Keratinocyte (primary cell): ENCODE results near the gene GCSAML.

ENCODE experiments used
- EZH2 ChIP-seq: IDR thresholded peaks from one replicate; pipeline ENCODE4 v1.6.1; 2012; ENCODE audit warnings: inconsistent platforms, mild to moderate bottlenecking, low read length, moderate library complexity
- TF ChIP-seq, protein P1 (sequence below), 3 experiments: IDR thresholded peaks in 1 of 3; conservative IDR thresholded peaks in 1 of 3; optimal IDR thresholded peaks in 1 of 3; 2 replicates in 2 of 3; 3 replicates in 1 of 3; pipeline versions ENCODE3 to v1.5.1; 2011; ENCODE audit warnings: low read length in 3 of 3, mild to moderate bottlenecking in 3 of 3, moderate library complexity in 2 of 3, control low read depth in 1 of 3, inconsistent platforms in 1 of 3; ENCODE audit not compliant: insufficient read depth in 2 of 3; ENCODE audit errors: extremely low read depth in 1 of 3

DNA sequence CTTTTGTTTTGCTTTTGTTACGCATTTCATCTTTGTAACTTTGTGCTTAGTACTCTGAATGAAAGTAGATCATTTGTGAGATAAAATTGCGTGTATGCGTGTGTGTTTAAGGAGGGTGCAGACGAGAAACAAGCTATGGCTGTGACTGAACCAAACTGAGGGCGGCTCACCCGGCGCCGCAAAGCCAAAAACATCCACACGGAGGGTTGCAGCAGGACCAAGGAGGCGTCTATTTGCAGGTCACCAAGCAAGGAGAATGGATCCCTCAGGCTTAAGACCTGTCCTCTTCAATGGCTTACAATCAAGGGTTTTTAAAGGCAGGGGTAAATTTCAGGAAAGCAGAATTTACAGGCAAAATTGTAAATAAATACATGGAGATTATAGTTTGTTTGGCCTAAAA, 12.8 kb downstream of the GCSAML start:
- TF ChIP-seq EZH2 = no peak
- TF ChIP-seq, protein P1, sequence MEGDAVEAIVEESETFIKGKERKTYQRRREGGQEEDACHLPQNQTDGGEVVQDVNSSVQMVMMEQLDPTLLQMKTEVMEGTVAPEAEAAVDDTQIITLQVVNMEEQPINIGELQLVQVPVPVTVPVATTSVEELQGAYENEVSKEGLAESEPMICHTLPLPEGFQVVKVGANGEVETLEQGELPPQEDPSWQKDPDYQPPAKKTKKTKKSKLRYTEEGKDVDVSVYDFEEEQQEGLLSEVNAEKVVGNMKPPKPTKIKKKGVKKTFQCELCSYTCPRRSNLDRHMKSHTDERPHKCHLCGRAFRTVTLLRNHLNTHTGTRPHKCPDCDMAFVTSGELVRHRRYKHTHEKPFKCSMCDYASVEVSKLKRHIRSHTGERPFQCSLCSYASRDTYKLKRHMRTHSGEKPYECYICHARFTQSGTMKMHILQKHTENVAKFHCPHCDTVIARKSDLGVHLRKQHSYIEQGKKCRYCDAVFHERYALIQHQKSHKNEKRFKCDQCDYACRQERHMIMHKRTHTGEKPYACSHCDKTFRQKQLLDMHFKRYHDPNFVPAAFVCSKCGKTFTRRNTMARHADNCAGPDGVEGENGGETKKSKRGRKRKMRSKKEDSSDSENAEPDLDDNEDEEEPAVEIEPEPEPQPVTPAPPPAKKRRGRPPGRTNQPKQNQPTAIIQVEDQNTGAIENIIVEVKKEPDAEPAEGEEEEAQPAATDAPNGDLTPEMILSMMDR (optimal IDR thresholded peaks at IDR 0.05 in 1 of 3, IDR thresholded peaks at IDR 0.05 in 1 of 3, conservative IDR thresholded peaks at IDR 0.05 in 1 of 3; ENCODE audit: extremely low read depth in 1 of 3, insufficient read depth in 2 of 3, low read length in 3 of 3) = no peak
